RKO (cell line): Measurements from ENCODE around the gene NPR3.

Source experiments
- DNase-seq: peaks from one replicate; pipeline ENCODE4 v3.0.0-alpha.2; 2016; ENCODE audit warnings: low spot score

The NPR3 gene

GRCh38 chr5:32711681-32712480 is 760 bp downstream of the NPR3 start:
- DNase-seq = no peak

GRCh38 chr5:32712481-32713360 is 1.6 kb downstream of the NPR3 start:
- no peak for DNase-seq

- no peak for DNase-seq
These were observed 2.2 kb downstream of the NPR3 start for GRCh38 chr5:32713361-32713769.

GRCh38 chr5:32713770-32714381 is 2.8 kb downstream of the NPR3 start:
- no peak for DNase-seq

- DNase-seq = no peak
These were observed 3.7 kb downstream of the NPR3 start for GRCh38 chr5:32714836-32715235.

- no peak for DNase-seq
These were observed 9.2 kb downstream of the NPR3 start for GRCh38 chr5:32720300-32720699.

- DNase-seq = no peak
These were observed 10.5 kb downstream of the NPR3 start for GRCh38 chr5:32721626-32722025.

GRCh38 chr5:32722957-32723356 is 11.8 kb downstream of the NPR3 start:
- DNase-seq = no peak

- DNase-seq = no peak
These were observed 13.4 kb downstream of the NPR3 start for GRCh38 chr5:32724526-32724925.

- DNase-seq = no peak
These were observed 15.0 kb downstream of the NPR3 start for GRCh38 chr5:32726086-32726557.

- no peak for DNase-seq
These were observed 18.5 kb downstream of the NPR3 start for GRCh38 chr5:32729651-32730050.

GRCh38 chr5:32733590-32734340 is 22.6 kb downstream of the NPR3 start:
- DNase-seq = no peak

GRCh38 chr5:32734827-32735378 is 23.8 kb downstream of the NPR3 start:
- DNase-seq = no peak

GRCh38 chr5:32735512-32735911 is 24.4 kb downstream of the NPR3 start:
- DNase-seq = no peak

GRCh38 chr5:32736842-32737241 is 25.7 kb downstream of the NPR3 start:
- DNase-seq = no peak

- no peak for DNase-seq
These were observed 29.5 kb downstream of the NPR3 start for GRCh38 chr5:32740651-32741050.

- no peak for DNase-seq
These were observed 34.2 kb downstream of the NPR3 start for GRCh38 chr5:32745317-32745716.

- DNase-seq = no peak
These were observed 41.3 kb downstream of the NPR3 start for GRCh38 chr5:32752411-32752810.

GRCh38 chr5:32753051-32753450 is 41.9 kb downstream of the NPR3 start:
- no peak for DNase-seq

GRCh38 chr5:32753765-32754164 is 42.6 kb downstream of the NPR3 start:
- DNase-seq = no peak

- no peak for DNase-seq
These were observed 43.2 kb downstream of the NPR3 start for GRCh38 chr5:32754284-32754683.

GRCh38 chr5:32760091-32760509 is 49.0 kb downstream of the NPR3 start:
- peak; percentile 20 for DNase-seq
